ENCODE measurements around the gene MAMLD1. TPM values are rescaled to one million over a fixed set of nuclear protein-coding genes. Genes with fewer than 3 reads are reported as not detected.

MAMLD1 gene
- total RNA-seq, 1 experiment from 2014 or later = 3.2 TPM

- Histone ChIP-seq H3K9me3 (ENCODE audit: low read depth, low read length, poor library complexity, severe bottlenecking) (no peaks in the 10 kb centered on the region), H3K27me3 (replicated peaks; ENCODE audit: insufficient read depth, low read depth, low read length, poor library complexity) (no peaks in the 10 kb centered on the region), H3K4me1 (ENCODE audit: insufficient read depth, low read length, poor library complexity, severe bottlenecking) (no peaks in the 10 kb centered on the region), H3K27ac (ENCODE audit: low read depth, low read length, poor library complexity, severe bottlenecking) (no peak overlapping the region), H3K4me3 (ENCODE audit: low read depth, low read length, poor library complexity, severe bottlenecking) (no peak overlapping the region), H3K36me3 (ENCODE audit: insufficient read depth, low read length, poor library complexity, severe bottlenecking) (no peaks in the 10 kb centered on the region)
- intact Hi-C loops (cut with micrococcal nuclease; ENCODE audit: unreplicated experiment) = no loop called here
- TF ChIP-seq CTCF (conservative IDR thresholded peaks at IDR 0.05; ENCODE audit: low read depth, low read length) = no peak
- TF ChIP-seq EZH2 (IDR thresholded peaks at IDR 0.05; ENCODE audit: borderline replicate concordance, low read depth, low read length, poor library complexity, severe bottlenecking) = no peak
- no peak for DNase-seq (ENCODE audit: low spot score)
- ChIA-PET POLR2A (ENCODE audit: low non-redundant PET) (no interaction called here), CTCF (no interaction called here)
- no TSS peak for BruUV-seq (replicated peaks)
Observed at GRCh38 chrX:150515801-150516200, 152.7 kb downstream of the MAMLD1 start.

- Histone ChIP-seq H3K36me3 (ENCODE audit: insufficient read depth, low read length, poor library complexity, severe bottlenecking) (no peaks in the 10 kb centered on the region), H3K9me3 (ENCODE audit: low read depth, low read length, poor library complexity, severe bottlenecking) (no peaks in the 10 kb centered on the region), H3K27ac (ENCODE audit: low read depth, low read length, poor library complexity, severe bottlenecking) (no peak overlapping the region), H3K4me1 (ENCODE audit: insufficient read depth, low read length, poor library complexity, severe bottlenecking) (no peaks in the 10 kb centered on the region), H3K4me3 (ENCODE audit: low read depth, low read length, poor library complexity, severe bottlenecking) (no peak overlapping the region), H3K27me3 (replicated peaks; ENCODE audit: insufficient read depth, low read depth, low read length, poor library complexity) (no peaks in the 10 kb centered on the region)
- no TSS peak for BruUV-seq (replicated peaks)
- intact Hi-C loops (cut with micrococcal nuclease; ENCODE audit: unreplicated experiment) = no loop called here
- TF ChIP-seq EZH2 (IDR thresholded peaks at IDR 0.05; ENCODE audit: borderline replicate concordance, low read depth, low read length, poor library complexity, severe bottlenecking) = no peak
- no peak for TF ChIP-seq CTCF (conservative IDR thresholded peaks at IDR 0.05; ENCODE audit: low read depth, low read length)
- DNase-seq (ENCODE audit: low spot score) = no peak
- POLR2A ChIA-PET (ENCODE audit: low non-redundant PET) = no interaction called here
- CTCF ChIA-PET = no interaction called here
Observed at GRCh38 chrX:150517303-150517910, 154.3 kb downstream of the MAMLD1 start.

- ChIA-PET CTCF (no interaction called here), POLR2A (ENCODE audit: low non-redundant PET) (no interaction called here)
- intact Hi-C loops (cut with micrococcal nuclease; ENCODE audit: unreplicated experiment) = no loop called here
- BruUV-seq (replicated peaks) = no TSS peak
- Histone ChIP-seq H3K36me3 (ENCODE audit: insufficient read depth, low read length, poor library complexity, severe bottlenecking) (no peaks in the 10 kb centered on the region), H3K4me3 (ENCODE audit: low read depth, low read length, poor library complexity, severe bottlenecking) (no peak overlapping the region), H3K27me3 (replicated peaks; ENCODE audit: insufficient read depth, low read depth, low read length, poor library complexity) (no peaks in the 10 kb centered on the region), H3K27ac (ENCODE audit: low read depth, low read length, poor library complexity, severe bottlenecking) (no peak overlapping the region), H3K4me1 (ENCODE audit: insufficient read depth, low read length, poor library complexity, severe bottlenecking) (no peaks in the 10 kb centered on the region), H3K9me3 (ENCODE audit: low read depth, low read length, poor library complexity, severe bottlenecking) (no peaks in the 10 kb centered on the region)
- TF ChIP-seq CTCF (conservative IDR thresholded peaks at IDR 0.05; ENCODE audit: low read depth, low read length) = no peak
- TF ChIP-seq EZH2 (IDR thresholded peaks at IDR 0.05; ENCODE audit: borderline replicate concordance, low read depth, low read length, poor library complexity, severe bottlenecking) = no peak
- DNase-seq (ENCODE audit: low spot score) = no peak
Observed at GRCh38 chrX:150522494-150522893, 159.4 kb downstream of the MAMLD1 start.
